ENCODE measurements around the gene LRP5.

Gene LRP5

DNA sequence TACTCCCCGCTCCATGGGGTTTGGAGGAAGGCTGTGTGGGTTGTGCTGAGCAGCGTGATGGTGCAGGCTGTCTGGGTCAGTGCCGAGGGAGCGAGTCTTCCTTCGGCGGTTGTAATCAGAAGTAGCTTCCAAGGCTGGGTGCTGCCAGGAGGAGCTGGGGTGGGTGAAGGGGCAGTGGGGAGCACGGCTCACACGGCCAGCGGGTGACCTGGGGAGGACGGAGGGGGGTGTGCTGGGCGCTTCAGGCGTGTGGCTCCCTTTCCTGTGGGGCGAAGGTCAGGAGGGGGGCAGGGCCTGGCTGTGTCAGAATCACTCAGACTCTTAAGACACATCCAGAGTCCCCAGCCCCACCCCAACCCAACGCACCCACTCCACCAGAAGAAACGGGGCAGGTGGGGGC lies 60.2 kb downstream of the LRP5 start:
- DNase-seq, result no peak

GRCh38 chr11:68373189-68373814 lies 60.9 kb downstream of the LRP5 start:
- no peak for DNase-seq

DNA sequence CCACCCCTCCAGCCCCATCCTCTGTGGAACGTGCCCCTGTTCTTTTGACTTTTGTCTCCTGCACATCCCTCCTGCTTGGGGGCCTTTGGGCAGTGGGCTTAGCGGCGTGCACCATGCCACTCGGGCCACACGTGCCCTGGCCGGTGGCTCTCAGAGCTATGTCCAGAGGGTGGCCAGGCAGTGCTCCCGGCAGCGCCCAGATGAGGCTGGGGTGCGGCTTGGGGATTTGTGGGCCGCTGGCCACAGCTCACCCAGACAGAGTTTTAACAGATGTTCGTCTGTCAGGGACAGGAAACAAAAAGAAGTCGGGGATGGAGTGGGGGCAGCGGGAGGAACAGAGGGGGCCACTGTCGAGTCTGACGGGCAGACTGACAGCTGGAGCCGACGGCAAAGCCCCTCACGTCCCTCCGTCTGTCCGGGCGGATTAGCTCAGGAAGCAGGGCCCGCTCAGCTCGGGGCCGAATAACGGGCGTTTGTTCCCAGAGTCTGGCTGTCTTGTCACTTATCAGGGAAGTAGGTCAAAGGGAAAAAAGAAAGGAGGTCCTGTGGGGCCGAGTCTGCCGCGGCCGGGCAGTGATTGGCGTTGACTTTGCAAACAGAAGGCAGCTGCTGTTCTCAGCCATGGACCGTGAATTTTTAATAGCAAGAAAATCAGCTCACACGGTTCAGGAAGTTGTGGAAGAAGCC lies 61.6 kb downstream of the LRP5 start:
- DNase-seq, result no peak

GRCh38 chr11:68374531-68374930 lies 62.1 kb downstream of the LRP5 start:
- no peak for DNase-seq

DNA sequence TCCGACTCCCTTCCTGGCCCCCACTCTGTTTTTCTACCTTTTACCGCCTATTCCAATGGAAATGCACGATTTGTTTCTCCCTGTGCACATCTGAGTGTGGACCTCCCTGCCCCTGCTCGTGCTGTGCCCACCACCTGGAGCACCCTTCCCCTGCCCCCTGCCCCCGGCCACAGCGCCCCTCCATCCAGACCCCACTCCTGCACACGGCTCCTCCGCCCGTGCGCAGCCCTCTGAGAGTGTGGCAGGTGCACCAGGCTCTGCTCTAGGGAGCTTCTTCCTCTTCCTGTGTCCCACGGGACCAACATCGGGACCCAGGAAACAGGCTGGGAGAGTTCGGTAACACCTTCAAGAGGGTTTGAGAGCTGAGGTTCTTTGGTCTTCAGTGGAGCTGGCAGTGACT lies 62.9 kb downstream of the LRP5 start:
- DNase-seq, result no peak

DNA sequence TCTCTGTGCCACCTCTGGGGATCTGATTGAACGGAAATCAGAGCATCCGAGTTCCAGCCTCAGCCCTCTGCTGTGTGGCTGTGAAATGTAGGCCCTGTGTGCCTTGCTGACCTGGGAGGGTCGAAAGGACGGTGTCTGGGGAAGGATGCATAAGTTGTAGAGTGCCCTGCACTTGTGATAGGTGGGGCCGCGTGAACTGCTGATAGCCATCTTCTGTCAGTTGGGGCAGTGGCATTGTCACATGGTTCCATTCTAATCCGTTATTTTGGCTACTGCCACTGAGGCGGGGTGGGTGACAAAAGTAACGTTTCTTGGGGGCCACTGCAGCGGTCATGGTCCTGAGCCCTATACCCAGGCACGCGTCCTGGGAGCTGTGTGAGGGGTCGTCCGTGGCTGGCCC lies 63.4 kb downstream of the LRP5 start:
- no peak for DNase-seq

DNA sequence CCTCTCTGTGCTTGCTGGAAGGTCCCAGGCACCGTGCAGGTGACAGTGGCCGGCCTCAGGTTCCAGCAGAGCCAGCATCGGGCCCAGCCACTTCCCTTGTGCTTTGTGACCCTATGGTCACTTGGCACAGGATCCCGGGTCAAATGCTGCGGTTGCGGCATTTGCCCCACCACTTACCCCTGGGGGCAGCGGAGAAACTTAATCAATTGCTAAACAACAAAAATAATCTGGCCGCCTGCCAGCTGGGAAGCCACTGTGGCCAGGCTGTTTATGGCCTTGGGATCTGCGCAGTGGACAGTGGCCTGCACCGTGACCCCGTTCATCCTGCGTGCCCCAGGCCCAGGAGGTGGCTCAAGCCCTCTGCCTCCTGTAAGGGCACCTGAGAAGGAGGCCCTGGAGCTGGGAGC lies 65.0 kb downstream of the LRP5 start:
- DNase-seq, result no peak

GRCh38 chr11:68379206-68379605 lies 66.8 kb downstream of the LRP5 start:
- DNase-seq, result no peak

DNA sequence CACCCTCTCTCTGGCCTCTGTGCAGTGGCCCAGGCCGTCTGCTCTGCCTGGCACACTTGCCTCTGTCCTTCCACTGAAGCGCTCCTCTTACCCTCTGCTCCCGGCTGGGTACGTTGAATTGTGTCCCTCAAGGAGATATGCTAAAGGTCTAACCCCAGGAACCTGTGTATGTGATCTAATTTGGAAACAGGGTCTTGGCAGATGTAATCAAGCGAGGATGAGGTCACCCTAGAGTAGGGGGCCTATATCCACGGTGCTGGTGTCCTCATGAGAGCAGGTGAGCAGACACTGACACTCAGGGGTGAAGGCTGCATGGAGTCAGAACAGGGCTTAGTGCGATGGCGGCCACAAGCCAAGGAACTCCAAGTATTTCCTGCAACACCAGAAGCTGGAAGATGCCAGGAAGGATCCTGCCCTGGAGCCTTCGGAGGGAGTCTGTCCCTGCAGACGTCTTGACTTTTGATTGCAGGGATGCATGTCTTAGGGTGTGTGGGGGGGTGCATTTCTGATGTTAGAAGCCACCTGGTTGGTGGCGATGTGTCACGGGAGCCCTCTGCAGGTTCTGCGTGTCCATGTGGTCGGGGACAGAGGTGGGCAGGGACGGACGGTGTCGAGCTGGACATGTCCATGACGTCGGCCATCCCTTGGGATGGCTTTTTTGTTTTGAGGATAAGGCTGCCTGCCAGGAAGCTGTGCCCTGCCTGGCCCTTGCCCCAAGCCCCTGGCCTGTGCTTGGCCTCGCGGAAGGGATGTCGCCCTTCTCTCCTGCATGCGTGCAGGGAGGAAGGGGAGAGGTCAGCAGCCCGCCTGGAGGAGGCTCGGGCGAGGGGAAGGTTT lies 68.6 kb downstream of the LRP5 start:
- DNase-seq, result no peak

DNA sequence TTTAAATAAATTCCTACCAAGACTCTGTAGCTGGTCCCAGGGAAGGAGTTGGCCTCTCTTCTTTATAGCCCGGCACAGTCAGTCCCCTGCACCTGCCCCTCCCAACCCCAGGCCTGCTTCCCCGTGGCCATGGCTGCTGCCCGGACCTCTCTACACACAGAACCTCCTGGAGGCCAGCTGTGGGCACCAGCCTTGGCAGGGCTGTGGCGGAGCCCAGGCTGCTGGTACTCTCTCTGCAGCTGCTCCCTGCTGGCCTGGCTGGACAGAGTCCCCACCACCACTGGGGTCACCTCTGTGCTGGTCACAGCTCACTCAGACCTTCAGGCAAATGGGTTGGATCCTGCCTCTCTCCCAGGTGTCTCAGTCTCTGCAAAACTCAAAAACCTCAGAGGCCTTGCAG lies 69.3 kb downstream of the LRP5 start:
- no peak for DNase-seq

- no peak for DNase-seq
These were observed 70.1 kb downstream of the LRP5 start for GRCh38 chr11:68382358-68382998.

- DNase-seq, result peak; percentile 23
These were observed 71.6 kb downstream of the LRP5 start for GRCh38 chr11:68383976-68384501.

DNA sequence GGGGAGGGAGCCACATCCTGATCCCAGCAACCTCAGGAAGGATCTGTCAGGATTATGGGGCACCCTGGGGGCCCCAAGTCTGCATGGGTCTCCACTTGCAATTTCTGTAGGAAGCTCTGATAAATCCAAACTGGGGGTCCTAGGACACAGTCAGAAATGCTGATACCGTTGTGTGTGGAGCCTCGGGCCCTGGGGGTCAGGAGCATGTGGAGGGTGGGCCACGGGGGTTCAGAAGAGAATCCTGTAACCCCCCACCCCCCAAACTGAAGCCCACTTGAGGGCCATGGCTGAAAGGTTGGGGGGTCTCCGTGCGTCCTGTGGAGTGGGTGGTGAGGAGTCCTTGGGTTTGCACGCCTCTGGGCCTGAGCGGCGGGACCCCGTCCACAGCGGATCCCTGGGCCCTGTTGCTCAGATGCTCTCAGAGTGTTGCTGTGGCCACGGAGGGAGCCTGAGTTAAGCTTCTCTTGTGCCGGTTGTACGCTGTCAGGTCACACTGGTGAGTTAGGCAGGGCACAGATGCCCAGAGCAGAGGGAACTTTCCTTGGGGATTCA lies 72.2 kb downstream of the LRP5 start:
- DNase-seq, result no peak

DNA sequence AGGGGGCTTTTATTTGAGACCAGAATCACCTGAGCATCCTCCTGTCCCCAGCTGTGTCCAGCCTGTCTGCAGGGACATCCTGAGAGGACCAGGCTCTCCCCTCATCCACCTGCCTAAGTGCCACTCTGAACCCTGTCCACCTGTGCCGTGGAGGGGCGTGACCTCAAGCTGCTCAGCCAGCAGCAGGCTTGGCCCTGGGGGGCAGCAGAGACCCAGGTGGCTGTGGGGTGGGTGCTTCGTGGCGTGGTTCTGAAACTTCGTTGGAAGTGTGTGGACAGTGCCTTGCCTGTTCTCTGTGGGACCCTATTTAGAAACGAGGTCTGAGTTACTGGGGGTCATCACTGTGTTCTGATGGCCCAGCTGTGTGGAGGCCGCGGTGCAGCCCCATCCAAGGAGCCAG lies 72.7 kb downstream of the LRP5 start:
- no peak for DNase-seq

GRCh38 chr11:68386331-68386978 lies 74.1 kb downstream of the LRP5 start:
- no peak for DNase-seq

- DNase-seq, result no peak
These were observed 75.4 kb downstream of the LRP5 start for GRCh38 chr11:68387840-68388239.

DNA sequence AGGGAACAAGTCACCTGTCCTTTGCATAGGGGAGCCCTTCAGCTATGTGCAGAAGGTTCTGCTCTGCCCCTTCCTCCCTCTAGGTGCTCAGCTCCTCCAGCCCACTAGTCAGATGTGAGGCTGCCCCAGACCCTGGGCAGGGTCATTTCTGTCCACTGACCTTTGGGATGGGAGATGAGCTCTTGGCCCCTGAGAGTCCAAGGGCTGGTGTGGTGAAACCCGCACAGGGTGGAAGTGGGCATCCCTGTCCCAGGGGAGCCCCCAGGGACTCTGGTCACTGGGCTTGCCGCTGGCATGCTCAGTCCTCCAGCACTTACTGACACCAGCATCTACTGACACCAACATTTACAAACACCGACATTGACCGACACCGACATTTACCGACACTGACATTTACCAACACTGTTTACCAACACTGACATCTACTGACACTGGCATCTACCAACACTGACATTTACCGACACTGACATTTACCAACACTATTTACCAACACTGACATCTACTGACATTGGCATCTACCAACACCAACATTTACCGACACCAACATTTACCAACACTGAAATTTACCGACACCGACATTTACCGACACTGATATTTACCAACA lies 76.3 kb downstream of the LRP5 start:
- DNase-seq, result no peak

- no peak for DNase-seq
These were observed 77.9 kb downstream of the LRP5 start for GRCh38 chr11:68390315-68390714.

DNA sequence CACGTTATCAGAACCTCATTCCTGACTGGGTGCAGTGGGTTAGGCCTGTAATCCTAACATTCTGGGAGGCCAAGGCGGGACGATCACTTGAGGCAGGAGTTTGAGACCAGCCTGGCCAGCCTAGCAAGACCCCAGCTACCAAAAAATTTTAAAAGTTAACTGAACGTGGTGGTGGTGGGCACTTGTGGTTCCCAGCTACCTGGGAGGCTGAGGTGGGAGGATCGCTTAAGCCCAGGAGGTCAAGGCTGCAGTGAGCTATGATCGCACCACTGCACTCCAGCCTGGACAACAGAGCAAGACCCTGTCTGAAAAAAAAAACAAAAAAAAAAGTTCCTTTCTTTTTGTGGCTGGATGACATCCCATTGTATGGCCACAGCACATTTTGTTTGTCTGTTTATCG lies 80.4 kb downstream of the LRP5 start:
- no peak for DNase-seq

- DNase-seq, result no peak
These were observed 84.1 kb downstream of the LRP5 start for GRCh38 chr11:68396516-68396915.

DNA sequence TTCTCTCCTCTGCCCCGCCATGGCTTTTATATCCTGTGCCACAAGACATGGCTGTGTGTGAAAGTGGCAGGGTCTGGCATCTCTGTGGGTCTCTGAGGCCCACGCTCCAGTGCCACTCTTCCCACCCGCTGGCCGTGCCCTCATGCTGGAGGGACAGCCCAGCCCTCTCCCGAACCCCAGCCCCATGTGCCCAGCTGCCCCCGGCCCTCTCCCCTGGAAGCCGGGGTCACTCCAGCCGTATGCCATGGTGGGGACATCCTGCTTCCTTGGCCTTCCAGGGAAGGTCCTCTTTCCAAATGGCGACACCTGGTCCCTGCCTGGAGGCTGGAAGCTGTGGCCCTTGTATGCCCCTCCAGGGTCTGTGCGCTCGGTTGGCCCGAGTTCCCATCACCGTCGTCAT lies 84.9 kb downstream of the LRP5 start:
- DNase-seq, result no peak
